ENCODE measurements around the gene PCDHB13. TPM values are rescaled to one million over a fixed set of nuclear protein-coding genes. Genes with fewer than 3 reads are reported as not detected.

Gene PCDHB13
- total RNA-seq, 1 donor, result 0.27 TPM

DNA sequence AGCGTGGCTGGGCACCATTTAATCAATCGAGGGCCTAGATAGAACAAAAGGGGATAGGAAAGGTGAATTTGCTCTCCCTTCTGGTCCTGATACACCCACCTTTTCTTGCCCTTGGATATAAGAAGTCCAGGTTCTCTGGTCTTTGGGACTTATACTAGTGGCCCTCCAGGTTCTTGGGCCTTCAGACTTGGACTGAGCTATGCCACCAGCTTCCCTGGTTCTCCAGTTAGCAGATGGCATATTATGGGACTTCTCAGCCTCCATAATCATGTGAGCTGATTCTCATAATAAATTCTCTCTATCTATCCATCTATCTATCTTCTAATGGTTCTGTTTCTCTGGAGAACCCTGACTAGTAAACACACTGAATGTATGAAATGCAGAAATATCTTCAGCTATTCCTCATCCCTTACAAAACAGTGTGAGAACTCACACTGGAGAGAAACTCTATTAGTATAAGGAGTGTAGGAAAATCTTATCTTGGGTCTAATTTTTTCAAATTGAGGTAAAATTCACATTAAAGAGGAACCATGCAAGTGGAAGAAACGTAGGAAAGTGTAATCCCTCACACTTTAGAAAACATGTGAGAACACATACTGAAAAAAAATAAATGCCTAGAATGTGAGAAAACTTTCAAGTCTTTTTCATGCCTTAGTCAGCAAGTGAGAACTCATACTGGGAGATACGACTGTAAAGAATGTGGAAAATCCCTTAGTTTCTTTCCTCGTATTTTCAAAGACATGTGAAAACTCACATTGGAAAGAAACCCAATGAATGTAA, 46.9 kb downstream of the PCDHB13 start:
- TF ChIP-seq, protein P1, sequence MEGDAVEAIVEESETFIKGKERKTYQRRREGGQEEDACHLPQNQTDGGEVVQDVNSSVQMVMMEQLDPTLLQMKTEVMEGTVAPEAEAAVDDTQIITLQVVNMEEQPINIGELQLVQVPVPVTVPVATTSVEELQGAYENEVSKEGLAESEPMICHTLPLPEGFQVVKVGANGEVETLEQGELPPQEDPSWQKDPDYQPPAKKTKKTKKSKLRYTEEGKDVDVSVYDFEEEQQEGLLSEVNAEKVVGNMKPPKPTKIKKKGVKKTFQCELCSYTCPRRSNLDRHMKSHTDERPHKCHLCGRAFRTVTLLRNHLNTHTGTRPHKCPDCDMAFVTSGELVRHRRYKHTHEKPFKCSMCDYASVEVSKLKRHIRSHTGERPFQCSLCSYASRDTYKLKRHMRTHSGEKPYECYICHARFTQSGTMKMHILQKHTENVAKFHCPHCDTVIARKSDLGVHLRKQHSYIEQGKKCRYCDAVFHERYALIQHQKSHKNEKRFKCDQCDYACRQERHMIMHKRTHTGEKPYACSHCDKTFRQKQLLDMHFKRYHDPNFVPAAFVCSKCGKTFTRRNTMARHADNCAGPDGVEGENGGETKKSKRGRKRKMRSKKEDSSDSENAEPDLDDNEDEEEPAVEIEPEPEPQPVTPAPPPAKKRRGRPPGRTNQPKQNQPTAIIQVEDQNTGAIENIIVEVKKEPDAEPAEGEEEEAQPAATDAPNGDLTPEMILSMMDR (IDR thresholded peaks at IDR 0.05; ENCODE audit: insufficient read depth, low read length), result no peak
- peak; percentile 4 for DNase-seq (ENCODE audit: low read depth)
- no peak overlapping the region for H3K4me3 ChIP-seq (ENCODE audit: low read depth, low read length)

DNA sequence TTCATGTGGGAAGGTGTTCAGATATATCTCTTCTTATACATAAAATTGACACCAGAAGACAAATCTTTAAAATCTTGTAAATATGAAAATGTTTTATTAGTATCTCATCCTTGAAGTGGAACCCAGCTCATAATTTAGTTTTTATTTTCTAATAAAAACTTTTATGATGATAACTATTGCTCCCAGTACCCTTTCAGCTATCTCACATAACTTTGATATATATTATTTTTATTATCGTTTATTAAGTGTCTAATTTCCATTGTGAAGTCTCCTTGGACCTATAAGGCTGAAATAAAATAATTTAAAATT, 47.5 kb downstream of the PCDHB13 start:
- TF ChIP-seq, protein P1 (IDR thresholded peaks at IDR 0.05; ENCODE audit: insufficient read depth, low read length), result no peak
- no peak for DNase-seq (ENCODE audit: low read depth)
- no peak overlapping the region for H3K4me3 ChIP-seq (ENCODE audit: low read depth, low read length)

Other genes with a start within 250 kb of the PCDHB13 start
- gene PCDHAC2, start 247.4 kb upstream of the PCDHB13 start, total RNA-seq (ENCODE audit: low replicate concordance), result 0.57 TPM in 1 of 2 replicates, not detected in the other
- gene PCDHB1, start 162.5 kb upstream of the PCDHB13 start, total RNA-seq (ENCODE audit: low replicate concordance), result not detected in 2 replicates
- 0.36 and 0.82 TPM in 2 replicates for gene PCDHB2, start 119.3 kb upstream of the PCDHB13 start, total RNA-seq (ENCODE audit: low replicate concordance)
- gene PCDHB3, start 113.4 kb upstream of the PCDHB13 start, total RNA-seq (ENCODE audit: low replicate concordance), result 0.27 and 0.74 TPM in 2 replicates
- gene PCDHB4, start 92.1 kb upstream of the PCDHB13 start, total RNA-seq (ENCODE audit: low replicate concordance), result 0.09 and 0.65 TPM in 2 replicates
- 0.45 and 0.57 TPM in 2 replicates for gene PCDHB5, start 78.7 kb upstream of the PCDHB13 start, total RNA-seq (ENCODE audit: low replicate concordance)
- 0.18 TPM in 1 of 2 replicates, not detected in the other for gene PCDHB6, start 63.9 kb upstream of the PCDHB13 start, total RNA-seq (ENCODE audit: low replicate concordance)
- gene PCDHB7, start 41.3 kb upstream of the PCDHB13 start, total RNA-seq (ENCODE audit: low replicate concordance), result 0.63 and 0.98 TPM in 2 replicates
- gene PCDHB8, start 36.1 kb upstream of the PCDHB13 start, total RNA-seq (ENCODE audit: low replicate concordance), result 0.16 and 0.27 TPM in 2 replicates
- gene PCDHB16, start 31.5 kb upstream of the PCDHB13 start, total RNA-seq (ENCODE audit: low replicate concordance), result 0.25 and 0.36 TPM in 2 replicates
- gene PCDHB9, start 26.8 kb upstream of the PCDHB13 start, total RNA-seq (ENCODE audit: low replicate concordance), result 0.41 and 1.2 TPM in 2 replicates
- 0.36 and 0.41 TPM in 2 replicates for gene PCDHB10, start 21.6 kb upstream of the PCDHB13 start, total RNA-seq (ENCODE audit: low replicate concordance)
- gene PCDHB11, start 14.3 kb upstream of the PCDHB13 start, total RNA-seq (ENCODE audit: low replicate concordance), result 0.08 and 0.27 TPM in 2 replicates
- gene PCDHB12, start 5.2 kb upstream of the PCDHB13 start, total RNA-seq (ENCODE audit: low replicate concordance), result 0.18 and 0.25 TPM in 2 replicates
- gene PCDHB14, start 9.4 kb downstream of the PCDHB13 start, total RNA-seq (ENCODE audit: low replicate concordance), result 0.45 and 0.74 TPM in 2 replicates
- 0.09 TPM in 1 of 2 replicates, not detected in the other for gene PCDHB15, start 31.5 kb downstream of the PCDHB13 start, total RNA-seq (ENCODE audit: low replicate concordance)
- 0.72 TPM in 1 of 2 replicates, not detected in the other for gene SLC25A2, start 90.1 kb downstream of the PCDHB13 start, total RNA-seq (ENCODE audit: low replicate concordance)
- gene TAF7, start 106.9 kb downstream of the PCDHB13 start, total RNA-seq (ENCODE audit: low replicate concordance), result 62.1 and 66.0 TPM in 2 replicates
- 0.90 and 1.4 TPM in 2 replicates for gene PCDHGA1, start 116.6 kb downstream of the PCDHB13 start, total RNA-seq (ENCODE audit: low replicate concordance)
- 2.5 and 3.9 TPM in 2 replicates for gene PCDHGA2, start 124.8 kb downstream of the PCDHB13 start, total RNA-seq (ENCODE audit: low replicate concordance)
- 1.1 and 4.4 TPM in 2 replicates for gene PCDHGA3, start 129.9 kb downstream of the PCDHB13 start, total RNA-seq (ENCODE audit: low replicate concordance)
- 3.1 and 4.2 TPM in 2 replicates for gene PCDHGB1, start 136.2 kb downstream of the PCDHB13 start, total RNA-seq (ENCODE audit: low replicate concordance)
- gene PCDHGA4, start 141.1 kb downstream of the PCDHB13 start, total RNA-seq (ENCODE audit: low replicate concordance), result 3.7 and 9.9 TPM in 2 replicates
- gene PCDHGB2, start 146.1 kb downstream of the PCDHB13 start, total RNA-seq (ENCODE audit: low replicate concordance), result 1.3 and 5.7 TPM in 2 replicates
- 1.7 and 3.5 TPM in 2 replicates for gene PCDHGA5, start 150.2 kb downstream of the PCDHB13 start, total RNA-seq (ENCODE audit: low replicate concordance)
- gene PCDHGB3, start 156.3 kb downstream of the PCDHB13 start, total RNA-seq (ENCODE audit: low replicate concordance), result 7.7 and 9.6 TPM in 2 replicates
- 3.9 and 7.4 TPM in 2 replicates for gene PCDHGA6, start 160.0 kb downstream of the PCDHB13 start, total RNA-seq (ENCODE audit: low replicate concordance)
- gene PCDHGA7, start 168.8 kb downstream of the PCDHB13 start, total RNA-seq (ENCODE audit: low replicate concordance), result 2.9 and 8.4 TPM in 2 replicates
- gene PCDHGB4, start 173.8 kb downstream of the PCDHB13 start, total RNA-seq (ENCODE audit: low replicate concordance), result 9.0 and 17.4 TPM in 2 replicates
- 2.5 and 3.8 TPM in 2 replicates for gene PCDHGA8, start 178.7 kb downstream of the PCDHB13 start, total RNA-seq (ENCODE audit: low replicate concordance)
- 8.5 and 19.9 TPM in 2 replicates for gene PCDHGB5, start 184.0 kb downstream of the PCDHB13 start, total RNA-seq (ENCODE audit: low replicate concordance)
- gene PCDHGA9, start 188.9 kb downstream of the PCDHB13 start, total RNA-seq (ENCODE audit: low replicate concordance), result 4.1 and 7.3 TPM in 2 replicates
- 3.8 and 5.8 TPM in 2 replicates for gene PCDHGB6, start 194.1 kb downstream of the PCDHB13 start, total RNA-seq (ENCODE audit: low replicate concordance)
- gene PCDHGA10, start 199.1 kb downstream of the PCDHB13 start, total RNA-seq (ENCODE audit: low replicate concordance), result 10.6 and 22.2 TPM in 2 replicates
- gene PCDHGB7, start 203.8 kb downstream of the PCDHB13 start, total RNA-seq (ENCODE audit: low replicate concordance), result 16.7 and 22.1 TPM in 2 replicates
- 7.6 and 17.8 TPM in 2 replicates for gene PCDHGA11, start 207.1 kb downstream of the PCDHB13 start, total RNA-seq (ENCODE audit: low replicate concordance)
- gene PCDHGA12, start 216.6 kb downstream of the PCDHB13 start, total RNA-seq (ENCODE audit: low replicate concordance), result 39.7 and 50.5 TPM in 2 replicates

Measured in fibroblast of the aortic adventitia (primary cell).